Testis (tissue), 2 donors: ENCODE measurements around the gene OSM.

Experiments used
- POLR2A ChIP-seq: fragments of 450-650 bp; IDR thresholded peaks from one replicate; pipeline ENCODE4 v1.6.1; 2017; ENCODE audit warnings: antibody characterized with exemption, mild to moderate bottlenecking, moderate library complexity
- TF ChIP-seq, protein P1 (sequence below), 3 experiments: fragments of 450-650 bp in 2 of 3; fragments of 200-600 bp in 1 of 3; sonication (generic) in 1 of 3; IDR thresholded peaks; one replicate each; pipeline ENCODE4 v1.5.1; 2016 to 2019; ENCODE audit warnings: antibody characterized with exemption in 3 of 3, mild to moderate bottlenecking in 2 of 3, moderate library complexity in 1 of 3

- TF ChIP-seq, protein P1, sequence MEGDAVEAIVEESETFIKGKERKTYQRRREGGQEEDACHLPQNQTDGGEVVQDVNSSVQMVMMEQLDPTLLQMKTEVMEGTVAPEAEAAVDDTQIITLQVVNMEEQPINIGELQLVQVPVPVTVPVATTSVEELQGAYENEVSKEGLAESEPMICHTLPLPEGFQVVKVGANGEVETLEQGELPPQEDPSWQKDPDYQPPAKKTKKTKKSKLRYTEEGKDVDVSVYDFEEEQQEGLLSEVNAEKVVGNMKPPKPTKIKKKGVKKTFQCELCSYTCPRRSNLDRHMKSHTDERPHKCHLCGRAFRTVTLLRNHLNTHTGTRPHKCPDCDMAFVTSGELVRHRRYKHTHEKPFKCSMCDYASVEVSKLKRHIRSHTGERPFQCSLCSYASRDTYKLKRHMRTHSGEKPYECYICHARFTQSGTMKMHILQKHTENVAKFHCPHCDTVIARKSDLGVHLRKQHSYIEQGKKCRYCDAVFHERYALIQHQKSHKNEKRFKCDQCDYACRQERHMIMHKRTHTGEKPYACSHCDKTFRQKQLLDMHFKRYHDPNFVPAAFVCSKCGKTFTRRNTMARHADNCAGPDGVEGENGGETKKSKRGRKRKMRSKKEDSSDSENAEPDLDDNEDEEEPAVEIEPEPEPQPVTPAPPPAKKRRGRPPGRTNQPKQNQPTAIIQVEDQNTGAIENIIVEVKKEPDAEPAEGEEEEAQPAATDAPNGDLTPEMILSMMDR (IDR thresholded peaks at IDR 0.05), result no peak
- no peak for TF ChIP-seq POLR2A
These were observed 30.8 kb upstream of the OSM start for GRCh38 chr22:30297276-30297990.
